Stimulated activated CD8-positive, alpha-beta memory T cell treated with anti-CD3 and anti-CD28 coated beads, Interleukin-4, amount 100 ng/mL, for 4 hours (primary cell): ENCODE data around the gene OSBPL3.

Experiments
- DNase-seq, 2 donors: peaks; one replicate each; pipeline ENCODE4 v3.0.0-alpha.2; 2020; ENCODE audit warnings: low read depth in 2 of 2, low spot score in 1 of 2

Gene OSBPL3

DNA sequence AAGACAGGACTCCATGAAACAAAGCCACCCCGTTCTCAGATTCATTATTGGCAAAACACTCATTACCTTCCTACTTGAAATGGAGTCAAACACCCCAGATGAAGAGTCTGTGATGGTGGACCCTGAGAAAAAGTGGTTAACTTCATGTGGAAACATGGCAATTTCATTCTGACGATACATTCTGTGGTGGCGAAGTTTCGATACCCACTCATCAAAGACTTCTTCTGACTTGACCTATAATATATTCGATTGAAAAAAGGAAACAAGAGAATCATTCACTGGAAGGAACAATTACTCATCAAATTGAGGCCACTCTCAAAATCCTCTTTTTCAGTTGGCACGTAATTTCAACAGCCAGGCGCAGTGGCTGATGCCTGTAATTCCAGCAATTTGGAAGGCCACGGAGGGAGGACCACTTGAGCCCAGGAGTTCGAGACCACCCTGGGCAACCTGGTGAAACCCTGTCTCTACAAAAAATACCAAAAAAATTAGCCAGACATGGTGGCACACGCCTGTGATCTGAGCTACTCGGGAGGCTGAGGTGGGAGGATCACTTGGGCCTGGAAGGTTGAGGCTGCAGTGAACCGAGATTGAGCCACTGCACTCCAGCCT, 113.9 kb downstream of the OSBPL3 start:
- DNase-seq: no peak

DNA sequence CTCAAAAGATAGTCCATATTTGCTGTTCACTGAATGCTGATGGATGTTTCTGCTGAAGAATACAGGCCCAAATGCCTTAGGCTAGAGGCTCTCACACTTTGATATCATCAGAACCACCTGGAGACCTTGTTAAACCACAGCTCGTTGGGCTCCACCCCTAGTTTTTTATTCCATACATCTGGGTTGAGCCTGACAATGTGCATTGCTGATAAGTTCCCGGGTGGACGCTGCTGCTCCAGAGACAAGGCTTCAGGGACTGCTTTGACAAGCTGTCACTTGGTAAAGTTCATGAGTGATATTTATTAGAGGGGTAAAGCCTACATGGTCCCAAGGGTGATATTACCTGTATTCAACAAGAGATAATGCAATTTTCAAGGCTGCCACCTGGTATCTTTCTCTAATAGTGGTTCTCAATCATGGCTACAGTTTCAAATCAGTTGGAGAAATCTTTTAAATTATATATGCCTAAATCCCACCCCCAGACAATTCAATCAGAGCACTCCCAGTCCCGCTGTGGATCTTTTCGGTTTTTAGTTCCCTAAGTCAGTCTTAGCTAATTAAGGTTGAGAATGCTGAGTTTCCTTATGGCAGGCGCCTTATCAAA, 115.7 kb downstream of the OSBPL3 start:
- DNase-seq: no peak

DNA sequence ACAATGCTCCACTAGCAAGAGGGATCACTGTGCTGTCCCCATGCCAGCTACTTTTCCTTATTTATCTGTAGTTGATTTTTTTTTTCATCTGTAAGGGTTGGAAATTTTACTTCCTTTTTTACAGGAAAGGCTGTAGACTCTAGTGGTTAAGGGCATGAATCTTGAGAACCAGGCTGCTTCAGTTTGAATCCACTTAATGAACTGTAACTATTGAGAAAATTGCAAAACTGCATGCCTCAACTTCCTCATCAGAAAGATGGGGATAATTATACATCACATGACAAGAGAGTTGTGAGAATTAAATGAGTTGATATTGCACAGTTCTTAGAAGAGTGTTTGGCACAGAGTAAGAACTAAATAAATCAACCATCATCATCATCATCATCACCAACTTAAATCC, 116.4 kb downstream of the OSBPL3 start:
- DNase-seq: no peak

DNA sequence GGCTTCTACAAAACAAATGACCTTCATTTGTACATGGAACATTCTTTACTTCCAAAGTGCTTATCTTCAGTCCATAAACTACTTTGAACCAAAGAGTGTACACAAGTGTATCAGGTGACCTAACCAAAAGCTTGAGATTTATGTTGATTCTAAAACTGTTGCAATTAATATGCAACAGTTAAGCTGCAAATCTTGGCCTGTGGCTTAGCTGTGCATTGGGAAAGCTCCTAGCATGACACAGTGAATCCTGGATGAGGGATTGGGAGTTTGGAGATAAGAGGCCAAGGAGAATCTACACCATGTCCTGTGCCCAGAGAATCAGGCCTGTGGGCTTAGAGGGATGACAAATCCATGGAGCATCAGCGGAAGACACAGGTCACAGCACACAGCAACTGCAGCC, 117.5 kb downstream of the OSBPL3 start:
- DNase-seq: no peak

DNA sequence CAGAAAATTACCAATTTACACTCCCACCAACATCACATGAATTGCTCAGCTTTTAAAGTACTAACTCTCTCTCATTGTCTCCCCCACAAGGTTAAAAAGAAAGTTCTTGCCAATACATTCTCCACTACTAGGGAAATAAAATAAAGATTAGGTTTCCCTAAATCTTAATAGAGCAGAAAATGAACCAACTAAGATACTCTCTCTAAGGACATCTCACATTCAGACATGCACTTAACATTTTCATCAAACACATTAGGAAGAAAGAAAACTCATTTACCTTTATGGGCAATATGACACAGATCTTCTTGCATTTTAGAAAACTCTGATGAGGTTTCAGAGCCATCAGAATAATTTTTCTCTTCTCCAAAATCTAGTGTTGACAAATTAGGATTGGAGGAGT, 118.6 kb downstream of the OSBPL3 start:
- no peak for DNase-seq

DNA sequence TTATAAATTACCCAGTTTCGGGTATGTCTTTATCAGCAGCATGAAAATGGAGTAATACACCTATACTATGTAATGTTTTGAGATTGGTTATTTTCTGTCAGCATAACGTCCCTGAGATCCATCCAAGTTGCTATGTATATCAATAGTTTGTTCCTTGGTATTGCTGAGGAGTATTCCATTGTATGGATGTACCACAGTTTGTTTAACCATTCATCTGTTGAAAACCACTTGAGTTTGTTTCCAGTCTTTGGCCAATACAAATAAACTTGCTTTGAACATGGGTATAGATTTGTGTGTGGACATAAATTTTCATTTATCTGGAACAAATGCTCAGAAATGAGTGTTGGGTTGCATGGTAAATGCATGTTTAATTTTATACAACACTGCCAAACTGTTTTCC, 119.4 kb downstream of the OSBPL3 start:
- DNase-seq: no peak

DNA sequence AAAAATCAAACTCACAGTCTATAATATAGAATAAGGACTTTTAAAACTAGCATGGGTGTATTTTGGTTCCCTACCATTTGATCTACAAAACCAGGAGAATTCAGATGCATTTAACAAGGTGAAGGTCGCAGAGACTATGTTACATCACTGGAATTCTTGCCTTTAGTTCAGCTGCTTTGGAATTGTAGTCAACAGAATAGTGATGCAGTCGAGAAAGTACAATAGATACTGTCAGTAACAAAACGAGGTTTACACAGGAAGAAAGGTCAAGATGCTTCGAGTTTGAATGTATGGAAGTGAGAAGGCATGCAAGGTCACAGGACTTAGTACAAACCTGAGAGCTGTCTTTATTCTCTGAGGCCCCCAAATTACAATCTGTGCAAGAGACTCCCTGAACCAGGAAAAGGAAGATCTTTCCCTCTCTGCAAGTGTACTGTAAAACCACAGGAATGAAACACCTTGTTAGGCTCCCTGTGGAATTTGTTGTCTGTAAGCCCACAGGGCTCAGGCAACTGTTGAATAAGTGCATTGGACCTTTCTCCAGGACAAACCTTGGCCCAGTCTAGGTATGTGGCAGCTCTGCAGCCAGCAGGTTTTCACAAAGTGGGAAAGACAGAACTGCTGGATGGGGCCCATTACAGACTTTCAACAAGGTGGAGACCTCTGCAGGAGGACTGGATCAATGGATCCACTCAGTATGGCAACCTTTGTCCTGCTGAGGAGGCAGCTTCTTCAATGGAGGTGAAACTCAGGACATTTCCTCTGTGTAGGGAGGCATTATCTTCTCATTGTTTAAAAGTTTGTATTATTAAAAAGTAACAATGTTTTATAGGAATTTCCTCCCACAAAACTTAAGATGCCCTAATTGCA, 121.6 kb downstream of the OSBPL3 start:
- DNase-seq: no peak

DNA sequence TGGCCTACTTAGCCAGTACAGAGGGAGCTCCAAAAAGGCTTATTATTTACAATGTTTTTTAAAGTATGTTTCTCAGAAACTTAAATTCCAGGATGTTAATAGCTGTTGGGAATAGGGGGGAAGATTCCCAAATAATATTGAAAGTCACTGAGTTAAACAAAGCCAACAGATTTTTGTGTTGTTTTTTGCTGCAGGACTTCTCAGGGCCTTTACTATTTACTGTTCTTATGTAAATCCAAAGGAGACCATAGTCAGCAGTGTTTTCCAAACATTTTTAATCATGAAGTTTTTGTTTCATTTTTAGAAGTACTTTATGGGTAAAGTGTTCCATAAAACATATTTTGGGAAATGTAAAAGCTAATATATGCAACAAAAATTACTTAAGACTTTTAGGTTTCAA, 122.4 kb downstream of the OSBPL3 start:
- no peak for DNase-seq

DNA sequence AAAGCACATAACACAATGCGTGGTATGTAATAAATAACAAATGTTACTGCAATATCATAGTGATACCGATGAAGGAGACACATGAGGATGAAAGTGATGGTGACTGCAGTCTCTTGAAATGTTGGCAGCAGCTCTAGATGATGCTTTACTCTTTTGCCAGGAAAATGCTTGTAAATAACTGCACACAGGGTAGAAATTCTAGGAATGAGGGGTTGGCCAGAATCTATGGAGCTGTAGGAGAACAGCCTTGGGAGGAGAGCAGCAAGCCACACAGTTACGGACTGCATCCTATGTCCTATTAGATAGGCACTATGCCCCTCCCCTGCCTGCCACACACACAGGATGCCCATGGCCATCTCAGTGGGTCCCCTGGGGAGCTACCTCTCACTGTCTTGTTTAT, 125.1 kb downstream of the OSBPL3 start:
- DNase-seq: no peak

DNA sequence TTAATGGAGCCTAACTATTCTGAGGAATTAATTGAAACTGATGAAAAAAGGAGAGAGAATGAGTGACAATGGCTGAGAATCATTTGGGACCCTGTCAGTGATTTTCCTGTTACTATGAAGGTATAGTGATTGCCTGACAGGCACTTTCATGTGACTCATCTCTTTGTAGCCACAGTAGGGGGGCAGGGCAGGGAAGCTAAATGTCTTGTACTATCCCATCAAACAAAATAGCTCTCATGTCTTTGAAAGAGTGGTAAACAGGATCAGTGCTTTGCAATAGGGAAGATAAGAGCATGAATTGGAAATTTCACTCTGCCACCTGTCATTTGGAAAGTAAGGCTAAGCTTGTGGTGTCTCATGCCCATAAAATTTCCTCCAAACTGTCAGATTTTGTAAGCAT, 128.2 kb downstream of the OSBPL3 start:
- no peak for DNase-seq

DNA sequence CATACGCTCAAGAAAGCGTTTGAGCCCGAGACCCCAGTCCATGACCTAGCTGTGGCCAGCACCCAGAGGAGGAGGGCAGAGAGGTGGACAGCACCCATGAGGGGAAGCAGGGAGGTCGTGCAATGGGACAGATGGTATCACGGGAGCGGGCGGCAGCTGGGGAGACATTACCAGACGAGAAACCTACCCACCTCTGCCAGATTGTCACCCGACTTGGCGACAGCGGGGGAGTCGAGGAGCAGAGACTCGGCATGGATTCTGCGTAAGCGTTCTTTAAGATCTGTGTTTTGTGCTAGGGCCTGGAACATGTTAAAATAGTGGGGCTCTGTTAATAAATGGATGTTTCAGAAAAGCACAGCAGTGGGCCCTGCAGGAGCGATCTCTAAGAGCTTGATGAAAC, 131.1 kb downstream of the OSBPL3 start:
- no peak for DNase-seq

DNA sequence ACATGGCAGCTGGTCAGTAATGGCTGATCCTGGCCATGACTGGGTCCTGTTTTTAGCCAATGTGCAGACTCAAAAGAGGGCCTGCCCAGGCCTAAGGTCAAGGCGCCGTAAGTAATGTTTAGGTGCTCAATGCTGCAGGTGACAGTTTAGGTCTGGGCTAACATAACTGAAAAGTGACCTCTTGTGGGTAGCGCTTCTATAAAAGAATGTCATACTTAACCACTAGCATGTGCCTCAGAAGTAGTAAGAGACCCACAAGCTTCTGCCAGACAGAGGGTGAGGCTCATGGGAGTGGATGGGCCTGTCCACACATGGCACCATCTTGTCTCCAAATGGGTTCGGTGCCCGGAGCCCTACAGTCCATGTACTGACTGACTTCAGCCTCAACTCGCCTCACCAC, 132.2 kb downstream of the OSBPL3 start:
- no peak for DNase-seq

DNA sequence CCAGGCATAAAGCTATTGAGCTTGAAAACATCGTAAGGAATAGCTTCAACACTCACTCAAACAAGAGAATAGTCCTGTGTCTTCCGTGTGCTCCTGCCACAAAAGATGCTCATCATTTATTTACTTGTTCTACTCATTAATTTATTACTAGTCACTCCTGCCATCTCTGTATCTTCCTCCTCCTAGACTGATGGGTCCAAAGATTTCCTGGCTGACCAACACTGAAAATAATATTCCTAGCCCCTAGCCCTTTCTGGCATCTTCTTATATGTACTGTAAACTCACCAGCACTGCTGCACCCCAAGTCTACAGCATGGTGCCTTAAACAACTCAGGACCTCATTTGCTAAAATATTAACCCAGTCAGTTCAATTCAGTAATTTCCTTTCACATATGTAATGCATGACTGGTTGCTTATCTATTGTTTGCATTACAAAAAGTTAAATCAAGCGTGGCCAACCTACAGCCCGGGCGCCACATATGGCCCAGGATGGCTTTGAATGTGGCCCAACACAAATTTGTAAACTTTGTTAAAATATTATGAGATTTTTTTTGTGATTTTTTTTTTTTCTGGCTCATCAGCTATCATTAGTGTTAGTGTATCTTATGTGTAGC, 136.1 kb downstream of the OSBPL3 start:
- DNase-seq: no peak

DNA sequence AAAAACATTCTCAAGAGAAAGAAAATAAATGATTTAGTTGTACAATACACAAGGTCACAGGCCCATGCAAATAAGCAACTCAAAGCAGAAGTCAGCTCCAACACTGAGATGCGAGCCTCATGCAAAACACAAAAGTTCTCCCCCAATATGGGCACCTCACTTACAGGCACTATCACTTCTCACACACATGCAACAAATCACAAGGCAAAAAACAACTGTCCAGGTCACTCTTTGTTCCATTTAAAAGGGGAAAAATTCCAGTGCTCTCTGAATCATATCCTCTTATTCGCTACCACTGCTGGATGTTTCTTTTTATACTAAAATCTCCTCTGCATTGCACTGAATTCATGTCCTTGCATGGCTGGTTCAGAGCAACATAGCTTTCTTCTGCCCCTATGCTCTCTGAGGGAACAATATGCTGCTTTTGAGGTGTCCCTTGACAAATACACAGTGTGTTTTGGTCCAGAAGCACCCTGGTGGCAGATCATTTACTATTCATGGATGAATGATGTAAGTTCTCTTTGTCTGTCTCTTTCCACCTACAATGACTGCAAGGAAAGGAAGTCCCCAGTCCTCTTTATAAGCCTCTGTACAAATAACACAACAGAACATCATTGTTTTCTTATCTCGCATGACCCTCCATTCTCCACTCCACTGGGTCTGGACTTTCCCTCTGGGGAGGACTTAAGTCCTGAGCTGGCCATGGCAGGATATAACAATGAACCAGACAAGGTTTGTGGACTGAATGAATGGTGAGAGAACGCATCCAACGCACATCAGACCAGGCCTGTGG, 137.3 kb downstream of the OSBPL3 start:
- no peak for DNase-seq

DNA sequence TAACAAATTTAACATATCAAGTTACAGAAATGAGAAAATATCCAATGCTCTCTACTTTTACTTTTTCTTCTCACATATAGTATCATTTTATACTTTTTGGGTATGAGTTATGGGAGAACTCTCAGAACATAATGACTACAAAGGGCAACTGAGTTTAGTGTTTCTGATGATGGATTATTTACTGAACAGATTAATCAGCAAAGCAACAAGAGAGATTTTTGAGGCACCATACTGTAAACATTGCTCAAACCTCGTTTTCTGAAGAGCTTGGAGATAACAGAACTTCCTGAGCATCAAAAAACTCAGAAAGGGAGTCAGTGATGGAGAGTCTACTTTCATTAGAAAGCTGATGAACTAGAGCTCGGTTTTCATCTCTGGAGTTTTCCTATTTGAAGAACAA, 137.9 kb downstream of the OSBPL3 start:
- DNase-seq: no peak

DNA sequence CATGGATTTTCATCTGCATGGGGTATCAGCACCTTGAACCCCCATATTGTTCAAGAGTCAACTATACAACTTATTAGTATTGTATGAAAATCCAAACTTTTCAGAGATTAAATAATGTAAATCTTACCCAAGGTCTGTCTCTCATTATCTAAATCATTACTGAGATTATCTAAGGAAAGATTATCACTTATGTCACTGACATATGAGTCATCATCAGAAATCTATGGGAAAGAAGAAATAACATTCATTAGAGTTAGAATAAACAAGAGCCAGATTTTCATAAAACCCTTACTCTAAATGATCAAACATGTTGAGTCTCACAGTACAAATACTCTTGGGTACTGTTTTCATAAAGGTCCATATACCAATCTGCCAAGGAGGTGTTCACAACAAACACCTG, 139.4 kb downstream of the OSBPL3 start:
- no peak for DNase-seq

DNA sequence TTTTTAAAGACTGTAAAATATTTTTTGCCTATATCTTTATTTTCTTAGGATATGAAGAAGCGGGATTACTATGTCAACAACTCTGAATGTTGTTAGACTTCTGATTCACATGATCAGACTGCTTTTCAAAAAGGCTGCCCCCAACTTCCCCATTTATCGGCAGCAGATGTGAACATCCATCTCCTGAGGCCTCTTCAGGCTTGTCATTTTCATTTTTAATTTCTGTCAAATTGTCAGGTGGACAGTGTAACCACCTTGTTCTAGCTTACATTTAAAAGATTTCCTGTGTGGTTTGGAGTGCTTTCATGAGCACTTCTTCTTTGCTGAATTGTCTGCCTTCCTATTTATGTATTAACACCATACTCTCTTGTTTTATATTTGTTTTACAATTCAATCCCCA, 143.9 kb downstream of the OSBPL3 start:
- DNase-seq: no peak

DNA sequence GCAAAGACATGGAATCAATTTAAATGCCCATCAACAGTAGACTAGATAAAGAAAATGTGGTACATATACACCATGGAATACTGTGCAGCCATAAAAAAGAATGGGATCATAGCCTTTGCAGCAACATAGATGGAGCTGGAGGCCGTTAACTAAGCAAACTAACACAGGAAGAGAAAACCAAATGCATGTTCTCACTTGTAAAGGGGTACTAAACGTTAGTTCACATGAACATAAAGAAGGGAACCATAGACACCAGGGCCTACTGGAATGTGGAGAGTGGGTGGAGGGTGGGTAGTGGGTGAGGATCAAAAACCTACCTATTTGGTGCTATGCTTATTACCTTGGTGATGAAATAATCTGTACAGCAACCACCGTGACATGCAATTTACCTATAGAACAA, 144.3 kb downstream of the OSBPL3 start:
- no peak for DNase-seq

DNA sequence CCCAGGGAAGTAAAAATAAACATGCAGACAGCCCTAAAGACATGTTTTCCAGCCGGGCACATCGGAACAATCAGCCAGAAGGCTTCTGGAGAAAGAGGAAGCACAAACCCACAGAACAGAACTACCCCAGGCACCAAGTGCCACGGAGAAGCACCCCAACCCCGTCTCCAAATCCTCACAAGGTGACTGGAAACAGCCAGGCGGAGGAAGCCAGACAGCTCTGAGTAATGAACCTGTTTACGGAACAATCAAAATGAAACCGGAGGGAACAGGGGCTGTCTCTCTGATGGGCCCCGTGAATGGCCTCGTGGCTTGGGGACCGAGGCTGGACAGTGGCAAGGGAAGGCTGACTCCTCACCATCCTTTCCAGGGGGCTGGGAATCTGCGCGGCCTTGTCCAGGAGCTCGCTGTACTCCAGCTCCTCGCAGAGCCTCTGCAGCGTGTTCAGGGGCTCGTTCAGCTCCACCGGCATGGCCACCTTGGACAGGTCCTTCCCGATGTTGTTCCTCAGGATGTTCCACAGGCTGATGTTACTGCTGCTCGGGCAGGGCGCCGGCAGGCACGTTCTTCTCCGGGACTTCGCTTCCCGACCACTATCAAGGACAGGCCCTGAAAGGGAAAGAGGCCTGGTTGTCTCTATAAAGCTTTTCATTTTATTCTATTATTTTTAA, 145.7 kb downstream of the OSBPL3 start:
- DNase-seq: no peak

DNA sequence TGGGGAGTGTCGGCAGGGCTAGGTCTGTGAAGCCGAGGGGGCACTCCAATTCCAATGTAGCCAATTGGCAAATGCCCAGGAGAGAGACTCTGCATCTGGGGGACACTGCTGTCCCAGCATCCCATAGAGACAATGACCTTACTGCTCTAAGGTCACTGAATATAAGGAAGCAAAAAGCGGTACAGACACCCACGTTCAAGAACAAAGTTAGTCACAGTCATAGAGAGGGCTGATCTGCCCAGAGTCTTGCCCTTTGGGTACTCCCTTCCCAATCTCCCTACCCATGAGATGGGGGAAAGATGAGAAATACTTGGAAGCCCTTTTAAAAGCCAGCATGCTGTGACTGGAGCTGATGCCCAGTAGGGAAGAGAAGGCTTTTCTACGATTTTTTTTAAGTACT, 146.4 kb downstream of the OSBPL3 start:
- no peak for DNase-seq

DNA sequence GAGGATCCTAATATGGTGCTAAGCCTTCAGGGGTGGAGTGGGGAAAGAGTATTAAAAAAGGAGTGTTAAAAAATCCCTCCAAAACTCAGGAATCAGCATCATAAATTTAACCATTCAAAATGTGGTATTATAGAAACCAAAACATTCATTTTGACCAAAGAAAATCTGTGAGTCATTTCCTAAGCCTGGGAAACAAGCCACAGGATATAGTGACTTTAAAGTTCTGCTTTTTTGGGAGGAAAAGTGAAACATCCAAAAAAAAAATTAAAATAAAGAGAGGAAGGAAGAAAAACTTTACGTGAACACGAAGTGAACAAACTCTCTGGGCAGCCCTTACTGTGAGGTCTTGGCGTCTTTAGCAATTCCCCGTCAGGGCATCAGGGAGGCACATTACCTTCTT, 148.7 kb downstream of the OSBPL3 start:
- DNase-seq: no peak
